Kidney glomerular epithelial cell (primary cell): ENCODE measurements around the gene C9orf85.
"Not testable (repeated sequence)": the region's sequence is repeated elsewhere in the genome, so short reads cannot be mapped to it uniquely, and the experiment has no call there.

Experiments used
- DNase-seq: peaks from one replicate; lab custom pipeline; 2025; lab: John Stamatoyannopoulos, UW

C9orf85 gene

GRCh38 chr9:71911061-71911907 is at the start of gene C9orf85, which contains the start of gene ABHD17B:
Gene C9orf85, plus strand, starts transcription at chr9:71911639. Its CDS starts 96 bp downstream, at chr9:71911735.
Gene ABHD17B, minus strand, starts transcription at chr9:71911193. Its CDS starts 36,113 bp downstream, at chr9:71875080.
- DNase-seq, result peak; percentile 99

GRCh38 chr9:71863631-71864030 is 47.8 kb upstream of the C9orf85 start:
- DNase-seq, result no peak

- no peak for DNase-seq
These were observed 36.1 kb upstream of the C9orf85 start for GRCh38 chr9:71875345-71875744.

GRCh38 chr9:71876106-71876505 is 35.3 kb upstream of the C9orf85 start:
- DNase-seq, result no peak

- DNase-seq, result no peak
These were observed 34.6 kb upstream of the C9orf85 start for GRCh38 chr9:71876829-71877228.

- no peak for DNase-seq
These were observed 32.8 kb upstream of the C9orf85 start for GRCh38 chr9:71878327-71879274.

- DNase-seq, result no peak
These were observed 31.7 kb upstream of the C9orf85 start for GRCh38 chr9:71879644-71880174.

GRCh38 chr9:71884005-71884404 is 27.4 kb upstream of the C9orf85 start:
- DNase-seq, result no peak

GRCh38 chr9:71885467-71885866 is 26.0 kb upstream of the C9orf85 start:
- DNase-seq, result no peak

GRCh38 chr9:71886015-71886414 is 25.4 kb upstream of the C9orf85 start:
- no peak for DNase-seq

GRCh38 chr9:71886541-71886940 is 24.9 kb upstream of the C9orf85 start:
- no peak for DNase-seq

GRCh38 chr9:71887362-71887761 is 24.1 kb upstream of the C9orf85 start:
- DNase-seq, result no peak

- DNase-seq, result no peak
These were observed 21.3 kb upstream of the C9orf85 start for GRCh38 chr9:71890042-71890679.

GRCh38 chr9:71891557-71892189 is 19.8 kb upstream of the C9orf85 start:
- no peak for DNase-seq

GRCh38 chr9:71895117-71895516 is 16.3 kb upstream of the C9orf85 start:
- no peak for DNase-seq

GRCh38 chr9:71895955-71896354 is 15.5 kb upstream of the C9orf85 start:
- no peak for DNase-seq

GRCh38 chr9:71896761-71897160 is 14.7 kb upstream of the C9orf85 start:
- no peak for DNase-seq

- DNase-seq, result no peak
These were observed 13.9 kb upstream of the C9orf85 start for GRCh38 chr9:71897577-71897976.

- not testable (repeated sequence) for DNase-seq
These were observed 12.7 kb upstream of the C9orf85 start for GRCh38 chr9:71898756-71899155.

GRCh38 chr9:71901695-71902597 is 9.5 kb upstream of the C9orf85 start:
- no peak for DNase-seq
